ENCODE results near the gene ARHGAP32. TPM values are rescaled to one million over a fixed set of nuclear protein-coding genes. Genes with fewer than 3 reads are reported as not detected.

Gene ARHGAP32
- 57.2 TPM for total RNA-seq

GRCh38 chr11:129192150-129192549 lies at the start of gene ARHGAP32:
TSS of gene ARHGAP32 (minus strand) at chr11:129192325. CDS start at chr11:129192198, 127 bp downstream.
- ATAC-seq, result peak; percentile 96

GRCh38 chr11:129239207-129239606 lies 47.1 kb upstream of the ARHGAP32 start:
- no peak for ATAC-seq

- peak; percentile 89 for ATAC-seq
These were observed 45.9 kb upstream of the ARHGAP32 start for GRCh38 chr11:129237880-129238638.

GRCh38 chr11:129237456-129237855 lies 45.3 kb upstream of the ARHGAP32 start:
- no peak for ATAC-seq

- ATAC-seq, result no peak
These were observed 44.7 kb upstream of the ARHGAP32 start for GRCh38 chr11:129236850-129237249.

GRCh38 chr11:129234978-129235377 lies 42.9 kb upstream of the ARHGAP32 start:
- ATAC-seq, result no peak

- no peak for ATAC-seq
These were observed 37.9 kb upstream of the ARHGAP32 start for GRCh38 chr11:129230006-129230405.

GRCh38 chr11:129226207-129226798 lies 34.2 kb upstream of the ARHGAP32 start:
- ATAC-seq, result no peak

- ATAC-seq, result peak; percentile 97
These were observed 33.1 kb upstream of the ARHGAP32 start for GRCh38 chr11:129225190-129225589.

GRCh38 chr11:129224538-129224937 lies 32.4 kb upstream of the ARHGAP32 start:
- no peak for ATAC-seq

GRCh38 chr11:129223701-129224149 lies 31.6 kb upstream of the ARHGAP32 start:
- no peak for ATAC-seq

- ATAC-seq, result no peak
These were observed 31.1 kb upstream of the ARHGAP32 start for GRCh38 chr11:129223260-129223659.

GRCh38 chr11:129222158-129222557 lies 30.0 kb upstream of the ARHGAP32 start:
- ATAC-seq, result peak; percentile 48

- ATAC-seq, result peak; percentile 90
These were observed 23.6 kb upstream of the ARHGAP32 start for GRCh38 chr11:129215506-129216245.

GRCh38 chr11:129214710-129215295 lies 22.7 kb upstream of the ARHGAP32 start:
- no peak for ATAC-seq

- ATAC-seq, result no peak
These were observed 21.1 kb upstream of the ARHGAP32 start for GRCh38 chr11:129213261-129213660.

- no peak for ATAC-seq
These were observed 19.3 kb upstream of the ARHGAP32 start for GRCh38 chr11:129211397-129211796.

GRCh38 chr11:129210831-129211181 lies 18.7 kb upstream of the ARHGAP32 start:
- ATAC-seq, result no peak

- no peak for ATAC-seq
These were observed 18.0 kb upstream of the ARHGAP32 start for GRCh38 chr11:129209891-129210830.

- ATAC-seq, result no peak
These were observed 16.7 kb upstream of the ARHGAP32 start for GRCh38 chr11:129208863-129209262.

- ATAC-seq, result no peak
These were observed 12.2 kb upstream of the ARHGAP32 start for GRCh38 chr11:129204150-129204838.
